Right lobe of liver (tissue), 6 donors: Measurements from ENCODE around the gene MICU1. TPM values are rescaled to one million over a fixed set of nuclear protein-coding genes. Genes with fewer than 3 reads are reported as not detected.

Experiments
- ATAC-seq, 4 donors: fragments of 200-7000 bp; cut with Tn5 transposase; one replicate each; pipeline ENCODE4 v1.9.1; 2020; ENCODE audit warnings: mild to moderate bottlenecking in 4 of 4, moderate library complexity in 4 of 4
- DNase-seq, 3 donors: peaks; one replicate each; pipeline ENCODE4 v3.0.0-alpha.2; 2020
- H3K27ac ChIP-seq, 3 donors: fragments of 200-600 bp; one replicate each; pipeline ENCODE4 v1.8.0; 2022
- H3K27me3 ChIP-seq, 2 donors: fragments of 200-600 bp; one replicate each; pipeline ENCODE4 v1.8.0; 2022
- H3K36me3 ChIP-seq, 4 donors: fragments of 200-600 bp; sonication (generic) in 1 of 4; one replicate each; pipeline versions ENCODE4 v1.5.1 to v1.8.0; 2017 to 2022; ENCODE audit warnings: control low read depth in 1 of 4
- H3K4me1 ChIP-seq, 4 donors: fragments of 200-600 bp; sonication (generic) in 1 of 4; one replicate each; pipeline versions ENCODE4 v1.5.1 to v1.8.0; 2017 to 2022; ENCODE audit warnings: control low read depth in 1 of 4
- H3K4me3 ChIP-seq, 3 donors: fragments of 200-600 bp; one replicate each; pipeline ENCODE4 v1.8.0; 2022
- H3K9me3 ChIP-seq, 4 donors: fragments of 200-600 bp; sonication (generic) in 1 of 4; one replicate each; pipeline versions ENCODE4 v1.5.1 to v1.8.0; 2017 to 2022; ENCODE audit warnings: control low read depth in 1 of 4
- POLR2A ChIP-seq: fragments of 450-650 bp; IDR thresholded peaks from one replicate; pipeline ENCODE4 v1.6.1; 2017; ENCODE audit warnings: antibody characterized with exemption, mild to moderate bottlenecking
- WGBS: methylation state at CpG from one replicate; pipeline ENCODE4 v1.1.6; 2018; ENCODE audit warnings: low coverage, low lambda C conversion rate; ENCODE audit not compliant: insufficient coverage; ENCODE audit errors: missing lambda C conversion rate; 5-methylcytosine and 5-hydroxymethylcytosine counted together
- intact Hi-C, 2 donors: fragments of 100-400 bp; cut with DNase I; formaldehyde crosslinking; loops; one replicate each; pipeline versions ENCODE4 v1.11.2 to v1.14.1; 2022
- total RNA-seq, 6 experiments: library from RNA; depleted of rRNA in 2 of 6; stranded (reverse); fragments of >200 nt in 2 of 6; fragmentation: NEBNext Ultra II Directional in 3 of 6; extraction: Animal tissue kit (Norgen Biotek cat#: 25700) in 3 of 6; gene quantifications; one replicate each; pipeline versions ENCODE4 v1.1.0 to v1.2.4, GENCODE V29; 2016 to 2023
- TF ChIP-seq, protein P1 (sequence below), 4 donors: fragments of 200-600 bp in 3 of 4; fragments of 450-650 bp in 1 of 4; IDR thresholded peaks; one replicate each; pipeline versions ENCODE4 v1.5.1 to v1.8.0; 2016 to 2022; ENCODE audit warnings: antibody characterized with exemption in 4 of 4, mild to moderate bottlenecking in 2 of 4
- donor health status: DM: no; HTN: yes; CAD: no.
- donor health status: DM: no; HTN: no; CAD: no.
- donor health status: DM: no; HTN: no; CAD: no.
- donor health status: DM: no; HTN: yes; CAD: no.
- donor health status: DM: no; HTN: yes; CAD: no.

Gene MICU1
- total RNA-seq, 6 experiments from 2014 or later = 25.3 to 55.3 (median 38.2) TPM

GRCh38 chr10:72416661-72417060 is 209.2 kb downstream of the MICU1 start:
- Histone ChIP-seq H3K36me3 (peaks cover 0 to 21% (median 0%) of the 10 kb centered on the region in 4 donors), H3K27me3 (no peaks in the 10 kb centered on the region), H3K4me1 (no peaks in the 10 kb centered on the region), H3K4me3 (no peak overlapping the region), H3K27ac (no peak overlapping the region), H3K9me3 (no peaks in the 10 kb centered on the region)
- 83% methylated on average over 3 of the region's 4 CpGs for WGBS
- ATAC-seq (no peak), DNase-seq (no peak)
- intact Hi-C loops = no loop called here
- TF ChIP-seq, protein P1, sequence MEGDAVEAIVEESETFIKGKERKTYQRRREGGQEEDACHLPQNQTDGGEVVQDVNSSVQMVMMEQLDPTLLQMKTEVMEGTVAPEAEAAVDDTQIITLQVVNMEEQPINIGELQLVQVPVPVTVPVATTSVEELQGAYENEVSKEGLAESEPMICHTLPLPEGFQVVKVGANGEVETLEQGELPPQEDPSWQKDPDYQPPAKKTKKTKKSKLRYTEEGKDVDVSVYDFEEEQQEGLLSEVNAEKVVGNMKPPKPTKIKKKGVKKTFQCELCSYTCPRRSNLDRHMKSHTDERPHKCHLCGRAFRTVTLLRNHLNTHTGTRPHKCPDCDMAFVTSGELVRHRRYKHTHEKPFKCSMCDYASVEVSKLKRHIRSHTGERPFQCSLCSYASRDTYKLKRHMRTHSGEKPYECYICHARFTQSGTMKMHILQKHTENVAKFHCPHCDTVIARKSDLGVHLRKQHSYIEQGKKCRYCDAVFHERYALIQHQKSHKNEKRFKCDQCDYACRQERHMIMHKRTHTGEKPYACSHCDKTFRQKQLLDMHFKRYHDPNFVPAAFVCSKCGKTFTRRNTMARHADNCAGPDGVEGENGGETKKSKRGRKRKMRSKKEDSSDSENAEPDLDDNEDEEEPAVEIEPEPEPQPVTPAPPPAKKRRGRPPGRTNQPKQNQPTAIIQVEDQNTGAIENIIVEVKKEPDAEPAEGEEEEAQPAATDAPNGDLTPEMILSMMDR (IDR thresholded peaks at IDR 0.05) = no peak
- no peak for TF ChIP-seq POLR2A

DNA sequence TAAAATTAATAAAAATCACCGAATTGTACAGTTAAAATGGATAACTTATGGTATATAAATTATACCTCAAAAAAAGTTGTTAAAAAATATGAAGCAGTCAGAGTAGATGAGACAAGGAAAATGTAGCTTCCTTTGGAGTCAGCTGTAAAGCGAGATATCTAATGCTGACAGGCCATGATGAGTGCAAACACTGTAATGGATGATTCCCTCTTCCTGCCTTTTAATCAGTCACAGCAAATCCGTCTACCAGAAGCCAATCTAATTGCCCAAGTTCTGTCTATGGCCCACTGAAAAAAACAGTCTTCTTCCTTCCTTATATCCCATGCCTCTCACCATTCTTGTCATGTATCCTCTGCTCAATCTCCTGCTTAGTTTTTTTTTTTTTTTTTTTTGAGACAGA is 211.2 kb downstream of the MICU1 start:
- TF ChIP-seq POLR2A = no peak
- TF ChIP-seq, protein P1 (IDR thresholded peaks at IDR 0.05) = no peak
- Histone ChIP-seq H3K36me3 (peaks cover 0 to 5% (median 0%) of the 10 kb centered on the region in 4 donors), H3K27me3 (no peaks in the 10 kb centered on the region), H3K27ac (no peak overlapping the region), H3K4me1 (no peaks in the 10 kb centered on the region), H3K4me3 (no peak overlapping the region), H3K9me3 (no peaks in the 10 kb centered on the region)
- 87% methylated on average over 3 of the region's 3 CpGs for WGBS
- intact Hi-C loops = no loop called here
- DNase-seq (no peak), ATAC-seq (peak; percentile 43 to 78 (median 52))

DNA sequence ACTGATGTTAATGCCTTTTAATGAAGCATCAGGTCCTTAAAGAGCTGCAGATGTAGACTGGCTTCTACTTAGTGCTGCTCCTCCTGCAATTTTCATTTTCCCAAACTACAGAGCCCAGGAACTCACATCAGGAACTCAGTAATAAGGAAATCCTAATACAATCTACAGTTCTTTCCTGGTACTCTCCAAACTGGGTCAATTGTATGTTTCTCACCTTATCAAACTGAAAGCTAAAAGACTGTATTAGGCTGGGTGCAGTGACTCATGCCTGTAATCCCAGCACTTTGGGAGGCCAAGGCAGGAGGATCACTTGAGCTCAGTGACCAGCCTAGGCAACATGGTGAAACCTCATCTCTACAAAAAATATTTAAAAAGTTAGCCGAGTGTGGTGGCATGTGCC is 216.7 kb downstream of the MICU1 start:
- intact Hi-C loops = no loop called here
- Histone ChIP-seq H3K27ac (no peak overlapping the region), H3K36me3 (peaks cover 0 to 5% (median 0%) of the 10 kb centered on the region in 4 donors), H3K4me3 (no peak overlapping the region), H3K4me1 (peaks cover 0 to 9% (median 0%) of the 10 kb centered on the region in 4 donors), H3K27me3 (no peaks in the 10 kb centered on the region), H3K9me3 (no peaks in the 10 kb centered on the region)
- DNase-seq (no peak), ATAC-seq (peak in 1 of 4 donors; percentile 30)
- 90% methylated on average over 1 of the region's 1 CpG for WGBS
- TF ChIP-seq, protein P1 (IDR thresholded peaks at IDR 0.05) = no peak
- no peak for TF ChIP-seq POLR2A

DNA sequence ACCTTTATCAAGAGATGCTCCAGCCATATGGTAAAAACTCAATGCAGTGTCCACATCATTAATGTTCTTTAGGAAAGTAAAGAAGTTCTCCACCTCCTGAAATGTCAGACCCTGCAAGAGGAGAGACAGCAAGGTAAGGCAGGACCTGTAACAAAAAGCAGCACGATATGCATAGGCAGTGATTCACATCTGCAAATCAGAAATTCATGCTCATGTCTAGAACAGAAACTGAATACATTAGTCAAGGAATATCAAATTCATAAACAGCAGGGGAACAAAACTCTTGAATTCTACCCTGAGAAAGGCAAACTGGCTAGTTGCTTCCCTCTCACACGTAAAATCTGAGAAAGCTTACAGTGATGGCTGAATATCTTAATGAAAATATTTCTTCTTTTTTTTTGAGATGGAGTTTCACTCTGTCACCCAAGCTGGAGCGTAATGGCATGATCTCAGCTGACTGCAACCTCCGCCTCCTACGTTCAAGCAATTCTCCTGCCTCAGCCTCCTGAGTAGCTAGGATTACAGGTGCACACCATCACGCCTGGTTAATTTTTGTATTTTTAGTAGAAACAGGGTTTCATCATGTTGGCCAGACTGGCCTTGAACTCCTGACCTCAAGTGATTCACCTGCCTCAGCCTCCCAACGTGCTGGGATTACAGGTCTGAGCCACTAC is 217.8 kb downstream of the MICU1 start:
- DNase-seq (no peak), ATAC-seq (peak in 1 of 4 donors; percentile 12)
- peaks cover 0 to 5% (median 0%) of the 10 kb centered on the region in 4 donors for H3K36me3 ChIP-seq
- TF ChIP-seq, protein P1 (IDR thresholded peaks at IDR 0.05) = no peak
- no peak for TF ChIP-seq POLR2A
- H3K27me3 ChIP-seq = no peaks in the 10 kb centered on the region
- peaks cover 0 to 9% (median 0%) of the 10 kb centered on the region in 4 donors for H3K4me1 ChIP-seq
- H3K9me3 ChIP-seq = no peaks in the 10 kb centered on the region
- intact Hi-C loops = no loop called here
- no peak overlapping the region for H3K4me3 ChIP-seq
- no peak overlapping the region for H3K27ac ChIP-seq
- 56% methylated on average over 4 of the region's 7 CpGs for WGBS
